Vagina (tissue), 2 donors: ENCODE results near the gene GHR.

Experiments
- CTCF ChIP-seq, 3 experiments: fragments of 450-650 bp in 2 of 3; fragments of 200-600 bp in 1 of 3; sonication (generic) in 1 of 3; IDR thresholded peaks; one replicate each; pipeline ENCODE4 v1.5.1; 2017 to 2019; ENCODE audit warnings: antibody characterized with exemption in 3 of 3, mild to moderate bottlenecking in 2 of 3, moderate library complexity in 2 of 3
- POLR2A ChIP-seq, 2 donors: fragments of 450-650 bp; IDR thresholded peaks; one replicate each; pipeline ENCODE4 v1.6.1; 2017; ENCODE audit warnings: antibody characterized with exemption in 2 of 2, mild to moderate bottlenecking in 2 of 2, moderate library complexity in 2 of 2
- POLR2AphosphoS5 ChIP-seq, 2 donors: sonication (generic); formaldehyde crosslinking; IDR thresholded peaks; one replicate each; pipeline ENCODE4 v1.9.0; 2017; ENCODE audit warnings: antibody characterized with exemption in 2 of 2, mild to moderate bottlenecking in 2 of 2, low read depth in 1 of 2; ENCODE audit not compliant: insufficient read depth in 1 of 2

- TF ChIP-seq CTCF (IDR thresholded peaks at IDR 0.05) (no peak), POLR2AphosphoS5 (IDR thresholded peaks at IDR 0.05; ENCODE audit: insufficient read depth in 1 of 2, low read depth in 1 of 2) (no peak), POLR2A (IDR thresholded peaks at IDR 0.05) (no peak)
These were observed 48.5 kb upstream of the GHR start for GRCh38 chr5:42374679-42375273.
